Endothelial cell of hepatic sinusoid (primary cell): ENCODE data around the gene CTXN1.
"Not testable (repeated sequence)": the region's sequence is repeated elsewhere in the genome, so short reads cannot be mapped to it uniquely, and the experiment has no call there.

Experiments
- in situ Hi-C: cut with HindIII; loops from 2 replicates; pipeline ENCODE4 v1.10.0; 2017; ENCODE audit warnings: low sequenced_read_pairs

The CTXN1 gene

DNA sequence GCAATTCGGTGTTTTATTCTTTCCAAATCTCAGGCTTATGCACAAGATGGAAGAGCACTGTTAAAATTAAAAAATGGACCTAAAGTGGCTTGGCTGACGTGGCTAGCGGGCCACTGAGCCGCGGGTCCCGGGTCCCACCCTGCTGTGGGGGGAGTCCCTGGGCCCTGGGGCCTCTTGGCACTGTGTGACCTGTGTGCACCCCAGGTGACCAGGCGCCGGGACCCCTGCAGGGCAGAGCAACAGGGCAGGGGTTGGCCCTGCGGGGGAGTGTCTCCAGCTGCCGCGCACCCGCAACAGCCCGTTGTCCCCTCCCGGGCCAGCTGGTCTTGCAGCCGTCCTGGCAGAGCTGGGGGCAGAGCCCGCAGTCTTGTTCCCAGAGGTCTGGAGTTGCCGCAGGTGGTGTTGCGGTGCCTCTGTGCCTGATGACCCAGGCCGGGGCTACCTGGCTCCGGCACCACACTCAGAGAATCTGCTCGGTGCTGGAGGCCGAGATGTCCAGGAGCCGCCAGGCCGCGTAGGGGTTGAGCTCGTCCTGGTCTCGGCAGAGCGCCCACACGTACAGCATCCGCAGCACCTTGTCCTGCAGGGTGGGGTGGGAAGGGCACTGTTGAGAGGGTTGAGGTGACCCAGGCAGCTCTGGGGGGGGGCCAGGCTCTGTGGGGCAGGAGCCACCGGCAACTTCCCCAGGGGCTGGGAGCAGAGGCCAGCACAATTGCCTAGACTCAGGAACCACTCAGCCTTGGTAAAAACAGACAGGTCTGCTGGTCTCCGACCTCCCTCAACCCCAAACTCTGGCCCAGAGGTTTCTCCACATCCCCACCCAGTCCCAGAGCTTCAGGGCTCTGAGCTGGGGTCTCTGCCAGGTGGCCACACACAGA, 1.0 kb upstream of the CTXN1 start:
- in situ Hi-C loops: no loop called here

GRCh38 chr19:7925171-7925851, 624 bp downstream of the CTXN1 start:
- in situ Hi-C loops: no loop called here

DNA sequence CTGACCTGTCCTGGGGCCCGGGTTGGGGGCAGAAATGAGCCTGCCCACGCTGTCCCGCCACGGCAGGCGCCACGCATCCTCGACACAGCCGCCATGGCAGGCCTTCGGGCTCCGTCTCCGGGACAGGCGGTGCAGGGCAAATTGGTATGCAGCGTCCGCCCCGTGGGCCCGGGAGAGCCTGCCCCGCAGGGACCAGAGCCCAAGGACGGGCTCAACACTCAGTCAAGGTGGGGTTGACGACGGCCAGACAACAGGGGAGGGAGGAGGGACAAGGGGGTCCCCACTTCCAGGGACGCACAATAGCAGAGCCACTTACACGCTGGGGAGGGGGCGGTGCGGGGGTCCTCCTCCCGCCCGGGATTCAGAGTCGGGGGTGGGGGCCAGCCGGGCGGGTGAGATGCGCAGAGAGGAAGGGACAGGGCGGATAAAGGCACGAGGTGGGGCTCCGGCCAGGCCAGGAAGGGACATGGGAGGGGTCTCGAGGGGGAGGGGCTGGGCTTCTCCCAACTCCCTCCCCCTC, 1.2 kb downstream of the CTXN1 start:
- in situ Hi-C loops: loop anchor here (5.0 kb wide), 1 partner anchor 72 kb away; no protein-coding TSS in a partner anchor

GRCh38 chr19:7924241-7924640, 1.7 kb downstream of the CTXN1 start:
- in situ Hi-C loops: loop anchor here (5.0 kb wide), 1 partner anchor 72 kb away; no protein-coding TSS in a partner anchor

DNA sequence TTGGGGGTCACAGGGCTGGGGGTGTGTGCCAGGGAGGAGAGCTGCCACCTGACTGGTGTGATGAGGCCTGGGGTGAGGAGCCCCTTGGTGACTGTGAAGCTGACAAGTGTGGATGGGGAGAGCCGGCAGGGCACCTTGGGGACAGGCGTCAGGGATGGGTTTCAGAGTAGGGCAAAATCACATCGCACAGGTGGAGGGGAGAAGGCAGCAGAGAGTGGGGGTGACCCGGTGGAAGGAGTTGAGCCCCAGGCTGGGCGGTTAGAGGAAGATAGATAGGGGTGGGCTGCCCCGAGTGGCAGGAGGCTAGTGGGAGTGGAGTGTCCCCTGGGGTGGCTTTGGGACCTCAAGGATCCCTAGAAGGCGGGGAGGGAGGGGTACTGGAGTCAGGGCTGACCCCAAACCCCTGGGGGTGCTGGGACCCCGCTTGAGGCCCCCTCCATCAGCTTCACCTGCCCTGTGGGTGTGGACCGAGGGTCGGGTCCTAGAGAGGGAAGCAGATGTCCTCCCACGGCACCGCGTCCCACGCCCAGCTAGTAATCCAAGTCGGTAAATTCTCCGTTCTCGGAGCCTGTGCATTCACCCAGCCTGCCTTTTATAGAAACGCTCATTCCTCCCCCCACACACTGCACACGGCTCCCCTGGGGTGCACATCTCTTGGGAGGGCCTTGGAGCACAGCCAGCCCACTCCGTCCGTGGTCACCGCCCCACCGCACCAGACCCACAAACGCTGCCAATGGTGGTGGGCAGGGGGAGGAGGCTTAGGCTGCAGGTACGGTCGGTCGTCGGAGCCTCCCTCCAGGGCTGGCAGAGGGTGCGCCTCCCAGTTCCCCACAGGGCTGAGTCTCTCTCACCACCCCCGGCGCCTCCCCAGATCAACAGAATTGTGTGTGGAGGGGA, 2.4 kb downstream of the CTXN1 start:
- in situ Hi-C loops: loop anchor here (5.0 kb wide), 1 partner anchor 71 kb away; no protein-coding TSS in a partner anchor

- in situ Hi-C loops: loop anchor here (5.0 kb wide), 1 partner anchor 71 kb away; no protein-coding TSS in a partner anchor
Observed at GRCh38 chr19:7922836-7923195, 3.1 kb downstream of the CTXN1 start.

DNA sequence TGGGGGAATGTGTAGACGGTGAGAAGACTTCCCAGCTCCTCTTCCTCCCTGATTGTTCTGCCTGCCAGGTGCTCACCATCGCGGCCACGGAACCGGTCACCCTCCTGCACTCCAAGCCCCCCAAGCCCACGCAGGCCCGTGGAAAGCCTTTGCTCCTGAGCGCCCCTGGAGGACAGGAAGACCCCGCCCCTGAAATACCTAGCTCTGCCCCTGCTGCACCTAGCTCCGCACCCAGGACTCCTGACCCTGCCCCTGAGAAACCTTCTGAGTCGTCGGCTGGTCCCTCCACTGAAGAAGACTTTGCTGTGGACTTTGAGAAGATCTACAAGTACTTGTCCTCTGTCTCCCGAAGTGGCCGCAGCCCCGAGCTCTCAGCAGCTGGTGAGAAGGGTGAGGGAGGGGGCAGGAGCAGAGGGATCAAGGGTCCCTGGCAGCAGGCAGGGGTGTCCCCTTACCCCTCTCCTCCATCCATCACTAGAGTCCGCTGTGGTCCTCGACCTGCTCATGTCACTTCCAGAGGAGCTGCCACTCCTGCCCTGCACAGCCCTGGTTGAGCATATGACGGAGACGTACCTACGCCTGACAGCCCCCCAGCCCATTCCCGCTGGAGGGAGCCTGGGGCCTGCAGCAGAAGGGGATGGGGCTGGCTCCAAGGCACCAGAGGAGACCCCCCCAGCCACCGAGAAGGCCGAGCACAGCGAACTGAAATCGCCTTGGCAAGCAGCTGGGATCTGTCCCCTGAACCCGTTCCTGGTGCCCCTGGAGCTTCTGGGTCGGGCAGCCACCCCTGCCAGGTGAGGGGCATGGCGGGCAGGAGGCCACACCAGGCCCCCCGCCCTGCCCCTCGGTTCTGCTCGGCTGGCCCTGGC, 3.7 kb downstream of the CTXN1 start:
- in situ Hi-C loops: loop anchor here (5.0 kb wide), 1 partner anchor 70 kb away; no protein-coding TSS in a partner anchor

GRCh38 chr19:7921302-7921966, 4.5 kb downstream of the CTXN1 start:
- in situ Hi-C loops: loop anchor here (5.0 kb wide), 1 partner anchor 69 kb away; no protein-coding TSS in a partner anchor

GRCh38 chr19:7920519-7921301, 5.2 kb downstream of the CTXN1 start:
- in situ Hi-C loops: loop anchor here (5.0 kb wide), 1 partner anchor 68 kb away; no protein-coding TSS in a partner anchor

DNA sequence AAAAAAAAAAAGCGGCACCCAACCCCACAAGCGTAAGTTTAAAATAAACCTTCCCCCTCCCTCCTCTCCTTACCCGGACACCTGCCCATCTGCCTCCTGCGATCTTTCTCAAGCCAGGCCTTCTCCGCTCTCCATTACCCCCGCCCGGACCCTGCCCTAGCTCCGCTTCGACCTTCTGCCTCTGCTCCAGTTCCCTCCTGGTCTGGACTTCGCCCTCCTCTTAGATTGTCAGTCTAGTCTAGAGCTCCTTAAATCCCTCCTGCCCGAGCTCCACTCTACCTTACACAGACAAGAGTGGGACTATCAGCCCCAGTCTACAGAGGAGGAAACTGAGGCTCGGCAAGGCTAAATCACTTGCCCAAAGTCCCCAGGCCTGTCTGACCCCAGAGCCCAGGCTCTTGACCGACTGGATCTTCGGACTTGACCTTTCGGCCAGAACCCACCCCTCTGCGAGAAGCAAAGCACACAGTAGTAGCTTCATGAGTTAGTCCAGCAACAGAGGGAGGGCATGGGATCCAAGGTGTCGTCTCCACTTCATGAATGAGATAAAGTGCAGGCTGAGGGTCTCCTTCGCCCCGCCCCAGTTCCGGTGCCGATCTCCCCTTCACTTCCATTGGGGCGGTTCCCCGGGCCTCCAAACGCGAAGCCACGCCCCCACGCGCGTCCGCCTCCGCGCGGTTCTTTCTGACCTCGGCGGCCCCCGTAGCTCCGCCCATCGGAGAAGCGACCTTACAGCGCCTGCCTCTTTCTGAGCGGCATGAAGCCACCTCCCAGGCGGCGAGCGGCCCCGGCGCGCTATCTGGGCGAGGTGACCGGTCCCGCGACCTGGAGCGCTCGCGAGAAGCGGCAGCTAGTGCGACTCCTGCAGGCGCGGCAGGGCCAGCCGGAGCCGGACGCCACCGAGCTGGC, 6.1 kb downstream of the CTXN1 start, which contains the start of gene SNAPC2:
Gene SNAPC2 (plus strand): TSS at position 729 of the 909 bp plus-strand sequence. CDS start 29 bp downstream, at position 758.
- in situ Hi-C loops: loop anchor here (5.0 kb wide), 1 partner anchor 68 kb away; no protein-coding TSS in a partner anchor

GRCh38 chr19:7918615-7919421, 7.1 kb downstream of the CTXN1 start:
- in situ Hi-C loops: no loop called here

- in situ Hi-C loops: not testable (repeated sequence)
Observed at GRCh38 chr19:7918062-7918614, 7.8 kb downstream of the CTXN1 start.

DNA sequence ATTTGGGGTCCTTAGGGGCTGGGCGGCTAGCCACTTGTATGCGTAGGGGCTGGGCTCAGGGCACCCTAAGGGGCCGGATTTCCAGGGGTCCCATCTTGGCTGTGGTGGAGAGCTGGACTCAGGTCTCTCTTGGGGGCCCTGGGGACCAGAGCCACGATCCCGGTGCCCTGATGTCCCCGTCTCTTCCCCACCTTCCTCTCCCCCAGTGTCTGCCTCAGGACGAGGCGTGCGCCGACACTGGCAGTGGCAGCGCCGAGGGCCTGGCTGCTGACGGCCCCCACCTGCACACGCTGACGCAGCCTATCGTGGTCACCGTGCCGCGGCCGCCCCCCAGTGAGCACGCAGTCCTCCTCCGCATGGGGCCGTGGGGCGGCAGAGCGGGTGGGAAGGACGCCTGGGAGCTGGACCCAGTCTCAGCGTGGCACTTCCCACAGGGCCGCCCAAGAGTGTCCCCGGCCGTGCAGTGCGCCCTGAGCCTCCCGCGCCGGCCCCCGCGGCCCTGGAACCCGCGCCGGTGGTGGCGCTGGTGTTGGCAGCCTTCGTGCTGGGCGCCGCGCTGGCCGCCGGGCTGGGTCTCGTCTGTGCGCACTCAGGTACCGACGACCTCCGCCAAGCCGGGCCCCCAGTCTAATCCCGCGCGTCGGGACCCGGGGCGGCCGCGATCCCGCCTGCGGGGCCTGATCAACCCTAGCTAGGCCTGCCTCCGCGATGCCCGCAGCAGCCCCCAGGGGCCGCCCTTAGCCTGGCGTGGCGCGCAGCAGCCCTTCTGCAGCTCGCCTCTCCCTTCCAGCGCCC, 8.5 kb downstream of the CTXN1 start:
- in situ Hi-C loops: no loop called here

DNA sequence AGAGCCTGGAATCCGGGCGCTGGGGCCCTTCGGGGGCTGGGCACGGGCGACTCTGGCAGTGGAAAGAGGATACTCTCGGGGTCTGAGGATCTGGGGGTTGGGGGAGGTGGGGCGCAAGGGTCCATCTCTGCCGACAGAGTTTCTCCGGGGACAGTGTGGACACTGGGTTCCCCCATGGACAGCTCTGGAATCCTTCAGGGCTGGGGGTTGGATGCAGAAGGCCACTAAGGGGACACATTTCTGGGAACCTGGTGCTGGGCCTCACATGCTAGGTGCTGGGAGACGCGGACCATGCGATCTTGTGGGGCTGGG, 9.0 kb downstream of the CTXN1 start:
- in situ Hi-C loops: no loop called here
